ENCODE measurements around the gene DCC. TPM values are rescaled to one million over a fixed set of nuclear protein-coding genes. Genes with fewer than 3 reads are reported as not detected.

Gene DCC
- total and polyA plus RNA-seq, 12 donors = under 0.01 to 0.89 (median 0.09) TPM; not detected in 8

DNA sequence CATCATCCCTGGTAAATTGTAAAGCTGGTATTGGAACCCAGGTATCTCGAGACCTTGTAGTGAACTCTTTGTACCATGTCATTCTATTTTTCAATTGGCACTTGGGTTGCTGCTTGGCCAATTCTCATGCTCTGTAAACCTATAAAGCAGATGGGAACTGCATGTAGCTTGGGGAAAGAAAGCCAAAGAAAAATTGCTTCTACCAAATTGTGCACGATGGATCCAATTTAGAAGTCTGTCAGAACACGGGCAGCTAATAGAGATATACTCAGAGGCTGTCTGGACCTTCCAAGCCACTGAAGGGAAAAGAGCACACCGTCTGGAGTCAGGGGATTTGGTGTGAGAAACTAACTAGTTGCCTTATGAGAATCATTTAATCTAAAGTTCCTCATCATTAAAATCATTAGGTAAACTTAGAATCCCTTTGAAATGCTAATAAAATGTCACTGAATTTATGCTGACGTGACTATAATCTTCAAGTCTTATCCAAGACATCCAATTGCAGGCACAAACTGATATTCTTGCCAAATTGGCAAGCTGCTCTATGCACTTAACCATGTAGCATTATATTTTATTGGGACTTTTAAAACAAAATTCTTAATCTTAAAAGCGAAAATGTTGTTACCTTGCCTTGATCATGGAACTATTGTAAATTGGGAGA lies 206.8 kb downstream of the DCC start:
- DNase-seq (no peak), ATAC-seq (no peak)
- Histone ChIP-seq H3K9me3 (no peaks in the 10 kb centered on the region), H3K27ac (no peak overlapping the region), H3K36me3 (no peaks in the 10 kb centered on the region), H3K4me3 (no peak overlapping the region), H3K4me1 (no peaks in the 10 kb centered on the region), H3K27me3 (no peaks in the 10 kb centered on the region)
- intact Hi-C loops (cut with DNase I) = no loop called here
- TF ChIP-seq, protein P1, sequence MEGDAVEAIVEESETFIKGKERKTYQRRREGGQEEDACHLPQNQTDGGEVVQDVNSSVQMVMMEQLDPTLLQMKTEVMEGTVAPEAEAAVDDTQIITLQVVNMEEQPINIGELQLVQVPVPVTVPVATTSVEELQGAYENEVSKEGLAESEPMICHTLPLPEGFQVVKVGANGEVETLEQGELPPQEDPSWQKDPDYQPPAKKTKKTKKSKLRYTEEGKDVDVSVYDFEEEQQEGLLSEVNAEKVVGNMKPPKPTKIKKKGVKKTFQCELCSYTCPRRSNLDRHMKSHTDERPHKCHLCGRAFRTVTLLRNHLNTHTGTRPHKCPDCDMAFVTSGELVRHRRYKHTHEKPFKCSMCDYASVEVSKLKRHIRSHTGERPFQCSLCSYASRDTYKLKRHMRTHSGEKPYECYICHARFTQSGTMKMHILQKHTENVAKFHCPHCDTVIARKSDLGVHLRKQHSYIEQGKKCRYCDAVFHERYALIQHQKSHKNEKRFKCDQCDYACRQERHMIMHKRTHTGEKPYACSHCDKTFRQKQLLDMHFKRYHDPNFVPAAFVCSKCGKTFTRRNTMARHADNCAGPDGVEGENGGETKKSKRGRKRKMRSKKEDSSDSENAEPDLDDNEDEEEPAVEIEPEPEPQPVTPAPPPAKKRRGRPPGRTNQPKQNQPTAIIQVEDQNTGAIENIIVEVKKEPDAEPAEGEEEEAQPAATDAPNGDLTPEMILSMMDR (IDR thresholded peaks at IDR 0.05) = no peak
- WGBS, 2 donors = 73 to 76% methylated on average over 6 of the region's 6 CpGs

DNA sequence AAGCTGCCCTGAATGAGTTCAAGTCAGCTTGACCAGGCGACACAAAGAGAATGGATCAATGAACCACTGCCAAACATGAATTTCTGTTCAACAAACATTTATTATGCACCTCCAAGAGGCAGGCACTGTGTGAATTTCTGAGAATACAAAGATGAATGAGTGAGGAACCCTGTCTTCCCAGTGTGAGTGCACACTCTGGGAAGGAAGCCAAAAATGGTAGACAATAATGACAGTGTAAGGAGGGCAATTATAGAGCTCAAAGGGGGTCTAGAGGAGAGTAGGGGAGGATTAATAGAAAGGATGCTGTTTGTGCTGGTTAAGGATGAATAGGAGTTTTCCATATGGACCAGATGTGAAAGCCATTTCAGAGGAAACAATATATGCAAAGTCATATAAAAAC lies 213.4 kb downstream of the DCC start:
- TF ChIP-seq, protein P1 (IDR thresholded peaks at IDR 0.05) = no peak
- intact Hi-C loops (cut with DNase I) = loop anchor here in 1 of 10 donors (10.0 kb wide), 1 partner anchor 59 kb away; no protein-coding TSS in a partner anchor
- no peak for DNase-seq
- H3K27me3 ChIP-seq = no peaks in the 10 kb centered on the region
- H3K36me3 ChIP-seq = no peaks in the 10 kb centered on the region
- 80 to 91% methylated on average over 1 of the region's 1 CpG for WGBS, 2 donors
- ATAC-seq = no peak
- no peaks in the 10 kb centered on the region for H3K9me3 ChIP-seq
- H3K4me3 ChIP-seq = no peak overlapping the region
- H3K4me1 ChIP-seq = no peaks in the 10 kb centered on the region
- H3K27ac ChIP-seq = no peak overlapping the region

DNA sequence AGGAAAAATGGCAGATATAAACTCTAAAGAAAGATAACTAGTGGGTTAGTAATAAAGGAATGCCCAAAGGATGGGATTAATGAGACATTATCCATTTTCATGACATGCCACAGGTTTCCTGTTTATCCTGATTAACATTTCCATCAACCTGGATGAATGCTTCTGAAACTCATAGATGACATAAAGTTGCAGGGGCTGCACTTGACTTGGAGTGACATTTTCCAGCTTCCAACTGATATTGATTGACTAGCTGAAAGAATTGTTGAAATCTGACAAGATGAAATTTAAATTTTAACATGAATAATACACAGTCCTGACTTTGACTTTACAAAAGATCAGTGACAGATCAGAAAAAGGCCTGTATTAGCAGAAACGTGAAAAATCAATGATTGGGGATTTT lies 214.2 kb downstream of the DCC start:
- DNase-seq (no peak), ATAC-seq (no peak)
- Histone ChIP-seq H3K36me3 (no peaks in the 10 kb centered on the region), H3K27me3 (no peaks in the 10 kb centered on the region), H3K27ac (no peak overlapping the region), H3K4me3 (no peak overlapping the region), H3K4me1 (no peaks in the 10 kb centered on the region), H3K9me3 (no peaks in the 10 kb centered on the region)
- TF ChIP-seq, protein P1 (IDR thresholded peaks at IDR 0.05) = no peak
- 30 to 35% methylated on average over 1 of the region's 1 CpG for WGBS, 2 donors
- intact Hi-C loops (cut with DNase I) = loop anchor here in 1 of 10 donors (10.0 kb wide), 1 partner anchor 59 kb away; no protein-coding TSS in a partner anchor

DNA sequence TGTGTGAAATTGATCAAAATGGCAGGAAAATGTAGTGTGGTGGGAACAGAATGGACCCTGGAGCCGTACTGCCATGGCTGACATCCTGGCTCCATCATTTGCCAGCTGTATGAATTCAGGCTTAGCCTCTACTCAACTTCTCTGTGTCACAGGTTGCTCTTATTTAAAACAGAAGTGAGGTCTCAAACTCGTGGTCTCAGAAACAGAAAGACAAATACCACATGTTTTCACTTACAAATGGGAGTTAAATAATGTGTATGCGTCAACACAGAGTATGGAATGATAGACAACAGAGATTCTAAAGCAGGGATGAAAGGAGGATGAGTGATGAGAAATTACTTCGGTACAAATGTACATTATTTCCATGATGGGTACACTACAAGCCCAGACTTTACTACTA lies 227.4 kb downstream of the DCC start:
- no peaks in the 10 kb centered on the region for H3K9me3 ChIP-seq
- ATAC-seq = no peak
- no peaks in the 10 kb centered on the region for H3K4me1 ChIP-seq
- intact Hi-C loops (cut with DNase I) = no loop called here
- DNase-seq = no peak
- H3K27ac ChIP-seq = no peak overlapping the region
- H3K36me3 ChIP-seq = no peaks in the 10 kb centered on the region
- H3K27me3 ChIP-seq = no peaks in the 10 kb centered on the region
- WGBS, 2 donors = 48 to 52% methylated on average over 4 of the region's 4 CpGs
- TF ChIP-seq, protein P1 (IDR thresholded peaks at IDR 0.05) = no peak
- no peak overlapping the region for H3K4me3 ChIP-seq
